Esophagus muscularis mucosa (tissue), 4 donors: ENCODE measurements around the gene CACNA2D3. TPM values are rescaled to one million over a fixed set of nuclear protein-coding genes. Genes with fewer than 3 reads are reported as not detected.

Experiments used
- DNase-seq: peaks from one replicate; pipeline ENCODE4 v3.0.0-alpha.2; 2017; ENCODE audit errors: extremely low spot score
- H3K27ac ChIP-seq, 4 donors: fragments of 200-600 bp; sonication (generic); replicated peaks in 1 of 4; 1 replicate in 3 of 4; 2 replicates in 1 of 4; pipeline ENCODE4 v1.5.1; 2016 to 2019; ENCODE audit warnings: mild to moderate bottlenecking in 1 of 4
- H3K27me3 ChIP-seq, 4 donors: fragments of 200-600 bp; sonication (generic); one replicate each; pipeline versions ENCODE4 v1.5.1 to v1.6.0; 2016 to 2019
- H3K36me3 ChIP-seq, 4 donors: fragments of 200-600 bp; sonication (generic); one replicate each; pipeline ENCODE4 v1.5.1; 2016 to 2019
- H3K4me1 ChIP-seq, 4 donors: fragments of 200-600 bp; sonication (generic); one replicate each; pipeline ENCODE4 v1.5.1; 2016 to 2019
- H3K4me3 ChIP-seq, 4 donors: fragments of 200-600 bp; sonication (generic); 1 replicate in 2 of 4; 2 replicates in 2 of 4; pipeline ENCODE4 v1.5.1; 2016 to 2019; ENCODE audit warnings: mild to moderate bottlenecking in 4 of 4, moderate library complexity in 1 of 4
- H3K9me3 ChIP-seq, 4 donors: fragments of 200-600 bp; sonication (generic); 1 replicate in 3 of 4; 2 replicates in 1 of 4; pipeline ENCODE4 v1.5.1; 2016 to 2019
- EP300 ChIP-seq: sonication (generic); formaldehyde crosslinking; IDR thresholded peaks from one replicate; pipeline ENCODE4 v1.6.1; 2017; ENCODE audit warnings: antibody characterized with exemption
- POLR2A ChIP-seq: fragments of 450-650 bp; IDR thresholded peaks from one replicate; pipeline ENCODE4 v1.6.1; 2017; ENCODE audit warnings: antibody characterized with exemption, moderate library complexity, mild to moderate bottlenecking, low read depth
- POLR2AphosphoS5 ChIP-seq, 2 donors: sonication (generic); formaldehyde crosslinking; IDR thresholded peaks; one replicate each; pipeline ENCODE4 v1.6.1; 2017; ENCODE audit warnings: antibody characterized with exemption in 2 of 2
- WGBS: methylation state at CpG from one replicate; pipeline ENCODE4 v1.1.5; 2018; 5-methylcytosine and 5-hydroxymethylcytosine counted together
- intact Hi-C: fragments of 100-400 bp; cut with DNase I; formaldehyde crosslinking; loops from one replicate; pipeline ENCODE4 v1.15.1; 2023
- total RNA-seq, 4 donors: library from RNA; depleted of rRNA; stranded (reverse); fragments of >200 nt; gene quantifications; one replicate each; pipeline versions ENCODE4 v1.1.0 to v1.2.1, GENCODE V29; 2016
- TF ChIP-seq, protein P1 (sequence below), 3 experiments: fragments of 200-600 bp in 2 of 3; fragments of 450-650 bp in 1 of 3; sonication (generic) in 2 of 3; IDR thresholded peaks; one replicate each; pipeline ENCODE4 v1.5.1; 2017 to 2019; ENCODE audit warnings: antibody characterized with exemption in 3 of 3, mild to moderate bottlenecking in 2 of 3, moderate library complexity in 1 of 3

The CACNA2D3 gene
- total RNA-seq, 4 donors from 2014 or later: 2.5 to 6.3 (median 3.9) TPM

- no peak overlapping the region for H3K27ac ChIP-seq
- no peaks in the 10 kb centered on the region for H3K36me3 ChIP-seq
- no peak for DNase-seq
- H3K4me3 ChIP-seq: no peak overlapping the region
- TF ChIP-seq EP300 (no peak), POLR2AphosphoS5 (IDR thresholded peaks at IDR 0.05) (no peak), POLR2A (no peak)
- TF ChIP-seq, protein P1, sequence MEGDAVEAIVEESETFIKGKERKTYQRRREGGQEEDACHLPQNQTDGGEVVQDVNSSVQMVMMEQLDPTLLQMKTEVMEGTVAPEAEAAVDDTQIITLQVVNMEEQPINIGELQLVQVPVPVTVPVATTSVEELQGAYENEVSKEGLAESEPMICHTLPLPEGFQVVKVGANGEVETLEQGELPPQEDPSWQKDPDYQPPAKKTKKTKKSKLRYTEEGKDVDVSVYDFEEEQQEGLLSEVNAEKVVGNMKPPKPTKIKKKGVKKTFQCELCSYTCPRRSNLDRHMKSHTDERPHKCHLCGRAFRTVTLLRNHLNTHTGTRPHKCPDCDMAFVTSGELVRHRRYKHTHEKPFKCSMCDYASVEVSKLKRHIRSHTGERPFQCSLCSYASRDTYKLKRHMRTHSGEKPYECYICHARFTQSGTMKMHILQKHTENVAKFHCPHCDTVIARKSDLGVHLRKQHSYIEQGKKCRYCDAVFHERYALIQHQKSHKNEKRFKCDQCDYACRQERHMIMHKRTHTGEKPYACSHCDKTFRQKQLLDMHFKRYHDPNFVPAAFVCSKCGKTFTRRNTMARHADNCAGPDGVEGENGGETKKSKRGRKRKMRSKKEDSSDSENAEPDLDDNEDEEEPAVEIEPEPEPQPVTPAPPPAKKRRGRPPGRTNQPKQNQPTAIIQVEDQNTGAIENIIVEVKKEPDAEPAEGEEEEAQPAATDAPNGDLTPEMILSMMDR (IDR thresholded peaks at IDR 0.05): no peak
- intact Hi-C loops: no loop called here
- no peaks in the 10 kb centered on the region for H3K9me3 ChIP-seq
- 55% methylated on average over 1 of the region's 1 CpG for WGBS
- H3K27me3 ChIP-seq: no peaks in the 10 kb centered on the region
- H3K4me1 ChIP-seq: peaks cover 4 to 11% (median 10%) of the 10 kb centered on the region in 4 donors
Observed at GRCh38 chr3:54817628-54818027, 695.3 kb downstream of the CACNA2D3 start.

DNA sequence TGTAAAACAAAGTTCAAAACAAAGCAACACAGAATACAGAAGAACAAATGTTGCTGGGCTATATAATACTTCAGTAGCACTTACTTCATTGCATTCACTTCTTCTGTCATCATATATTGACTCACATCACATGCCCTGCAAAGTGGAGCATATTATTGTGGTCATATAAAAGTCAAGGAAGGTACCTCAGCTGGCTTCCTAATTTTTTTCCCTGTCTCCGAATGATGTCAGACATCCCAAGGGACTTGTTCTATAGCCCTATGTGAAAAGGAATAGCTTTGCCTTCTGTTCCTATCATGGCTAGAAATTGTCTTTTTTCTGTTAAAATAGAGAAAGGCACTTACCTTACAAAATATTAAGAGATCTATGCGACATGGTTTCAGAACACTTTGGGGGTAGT lies 696.1 kb downstream of the CACNA2D3 start:
- H3K36me3 ChIP-seq: no peaks in the 10 kb centered on the region
- H3K9me3 ChIP-seq: no peaks in the 10 kb centered on the region
- H3K27me3 ChIP-seq: no peaks in the 10 kb centered on the region
- H3K4me1 ChIP-seq: peaks cover 4 to 11% (median 10%) of the 10 kb centered on the region in 4 donors
- H3K27ac ChIP-seq: no peak overlapping the region
- H3K4me3 ChIP-seq: no peak overlapping the region
- intact Hi-C loops: no loop called here
- 94% methylated on average over 2 of the region's 2 CpGs for WGBS
- peak; percentile 31 for DNase-seq
- TF ChIP-seq POLR2AphosphoS5 (IDR thresholded peaks at IDR 0.05) (no peak), POLR2A (no peak), EP300 (no peak)
- TF ChIP-seq, protein P1 (IDR thresholded peaks at IDR 0.05): no peak

DNA sequence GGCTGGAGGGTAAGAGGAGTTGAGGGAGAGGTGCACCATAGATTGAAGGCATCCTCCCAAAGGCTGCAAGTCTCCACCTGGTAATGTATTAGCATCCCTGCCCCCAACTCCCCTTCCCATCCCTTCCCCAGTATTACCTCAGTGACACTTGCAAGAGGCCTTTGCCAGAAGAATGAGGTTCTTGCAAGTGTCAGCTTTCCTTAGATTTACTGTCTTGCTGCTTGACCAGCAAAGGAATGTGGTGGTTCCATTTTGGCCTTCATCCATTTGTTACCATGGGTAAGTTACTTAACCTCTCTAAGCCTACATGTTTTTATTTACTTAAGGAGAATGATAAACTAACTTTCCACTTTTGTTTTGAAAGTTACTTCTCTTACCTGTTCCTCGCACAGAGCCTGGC lies 696.6 kb downstream of the CACNA2D3 start:
- no peaks in the 10 kb centered on the region for H3K36me3 ChIP-seq
- no peak overlapping the region for H3K27ac ChIP-seq
- no peaks in the 10 kb centered on the region for H3K27me3 ChIP-seq
- WGBS: 100% methylated on average over 1 of the region's 1 CpG
- no peaks in the 10 kb centered on the region for H3K9me3 ChIP-seq
- H3K4me3 ChIP-seq: no peak overlapping the region
- intact Hi-C loops: no loop called here
- H3K4me1 ChIP-seq: peaks cover 4 to 11% (median 10%) of the 10 kb centered on the region in 4 donors
- TF ChIP-seq, protein P1 (IDR thresholded peaks at IDR 0.05): no peak
- TF ChIP-seq POLR2A (no peak), POLR2AphosphoS5 (IDR thresholded peaks at IDR 0.05) (no peak), EP300 (no peak)
- DNase-seq: peak; percentile 57

GRCh38 chr3:54819946-54820345 lies 697.6 kb downstream of the CACNA2D3 start:
- Histone ChIP-seq H3K4me1 (peaks cover 4 to 11% (median 10%) of the 10 kb centered on the region in 4 donors), H3K9me3 (no peaks in the 10 kb centered on the region), H3K27me3 (no peaks in the 10 kb centered on the region), H3K4me3 (no peak overlapping the region), H3K36me3 (no peaks in the 10 kb centered on the region), H3K27ac (no peak overlapping the region)
- 85% methylated on average over 5 of the region's 5 CpGs for WGBS
- intact Hi-C loops: no loop called here
- TF ChIP-seq POLR2AphosphoS5 (IDR thresholded peaks at IDR 0.05): no peak
- no peak for TF ChIP-seq POLR2A
- TF ChIP-seq EP300: no peak
- TF ChIP-seq, protein P1 (IDR thresholded peaks at IDR 0.05): no peak
- DNase-seq: peak; percentile 50

DNA sequence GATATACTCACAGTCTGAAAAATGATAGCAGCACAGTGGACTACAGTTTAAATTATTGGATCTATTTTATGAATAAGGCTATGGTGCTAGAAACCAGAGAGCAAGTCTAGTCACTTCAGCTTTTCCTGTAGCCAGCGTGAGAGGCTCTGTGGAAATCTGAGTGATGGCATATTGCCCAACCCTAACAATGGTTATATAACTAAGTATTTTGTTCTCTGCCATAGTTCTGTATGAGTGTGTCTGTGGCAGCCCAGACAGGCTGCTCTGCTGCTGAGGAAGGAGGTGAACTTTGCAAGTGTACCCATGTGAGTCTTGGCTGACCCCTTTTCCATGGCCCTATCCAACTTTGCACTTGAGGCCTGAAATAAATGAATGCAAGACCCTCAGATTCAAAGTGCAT lies 699.9 kb downstream of the CACNA2D3 start:
- 0% methylated on average over 1 of the region's 1 CpG for WGBS
- TF ChIP-seq POLR2AphosphoS5 (IDR thresholded peaks at IDR 0.05) (no peak), EP300 (no peak), POLR2A (no peak)
- TF ChIP-seq, protein P1 (IDR thresholded peaks at IDR 0.05): no peak
- DNase-seq: no peak

More for the DNA sequence above, 699.9 kb downstream of the CACNA2D3 start:
- intact Hi-C loops: no loop called here
- H3K9me3 ChIP-seq: no peaks in the 10 kb centered on the region
- H3K4me3 ChIP-seq: no peak overlapping the region
- H3K4me1 ChIP-seq: peaks cover 4 to 11% (median 10%) of the 10 kb centered on the region in 4 donors
- H3K27ac ChIP-seq: peak overlapping the region in 1 of 4 donors; percentile 19
- no peaks in the 10 kb centered on the region for H3K27me3 ChIP-seq
- no peaks in the 10 kb centered on the region for H3K36me3 ChIP-seq
